OCI-LY7 (cell line): ENCODE data around the gene DEPDC1B. TPM values are rescaled to one million over a fixed set of nuclear protein-coding genes. Genes with fewer than 3 reads are reported as not detected.

Experiments used
- BruUV-seq: library from RNA; stranded (reverse); fragments of 400-500 nt; replicated peaks from 2 replicates; lab custom pipeline; 2021; lab: Mats Ljungman, UMichigan
- CTCF ChIA-PET: fragments of 300-600 bp; sonication (Branson Sonifier 250); formaldehyde crosslinking; loops from one replicate; lab custom pipeline; 2022; ENCODE audit warnings: antibody characterized with exemption; ENCODE audit not compliant: unreplicated experiment; lab: Charles Lee
- POLR2A ChIA-PET: fragments of 300-600 bp; sonication (Branson Sonifier 250); formaldehyde crosslinking; loops from one replicate; lab custom pipeline; 2022; ENCODE audit warnings: antibody characterized with exemption; lab: Charles Lee
- DNase-seq: peaks from one replicate; pipeline ENCODE4 v3.0.0-alpha.2; 2015; ENCODE audit warnings: low spot score
- H2AFZ ChIP-seq: fragments of 200-600 bp; sonication (generic), shearing (Covaris generic); 2 replicates; pipeline ENCODE4 v1.6.1; 2014; ENCODE audit warnings: mild to moderate bottlenecking, antibody characterized with exemption, low read length, moderate library complexity
- H3K27ac ChIP-seq: fragments of 200-600 bp; sonication (generic); 2 replicates; pipeline ENCODE4 v1.5.1; 2014; ENCODE audit warnings: mixed run types, low read depth, mild to moderate bottlenecking, moderate library complexity, low read length, inconsistent platforms; ENCODE audit not compliant: poor library complexity, severe bottlenecking
- H3K36me3 ChIP-seq: fragments of 200-600 bp; sonication (generic); 2 replicates; pipeline ENCODE4 v1.6.1; 2014; ENCODE audit warnings: mild to moderate bottlenecking, antibody characterized with exemption, low read length, moderate library complexity, mixed read lengths; ENCODE audit not compliant: insufficient read depth
- H3K4me1 ChIP-seq: fragments of 200-600 bp; sonication (generic); 2 replicates; pipeline ENCODE4 v1.5.1; 2014; ENCODE audit warnings: mild to moderate bottlenecking, low read length; ENCODE audit not compliant: insufficient read depth, poor library complexity, severe bottlenecking
- H3K4me2 ChIP-seq: fragments of 200-600 bp; sonication (generic); 2 replicates; pipeline ENCODE4 v1.6.1; 2014; ENCODE audit warnings: mild to moderate bottlenecking, low read length
- H3K4me3 ChIP-seq: fragments of 200-600 bp; sonication (generic); 2 replicates; pipeline ENCODE4 v1.5.1; 2014; ENCODE audit warnings: mild to moderate bottlenecking, low read depth, low read length; ENCODE audit not compliant: poor library complexity, severe bottlenecking
- H3K79me2 ChIP-seq: fragments of 200-600 bp; sonication (generic); 2 replicates; pipeline ENCODE4 v1.6.1; 2016; ENCODE audit warnings: low read depth, mild to moderate bottlenecking, low read length, moderate library complexity, mixed read lengths; ENCODE audit not compliant: insufficient read depth
- H3K9me2 ChIP-seq: fragments of 200-600 bp; sonication (generic); 2 replicates; pipeline ENCODE4 v1.6.1; 2016; ENCODE audit warnings: mild to moderate bottlenecking, low read length, mixed read lengths; ENCODE audit not compliant: insufficient read depth
- H3K9me3 ChIP-seq: fragments of 200-600 bp; sonication (generic); 2 replicates; pipeline ENCODE4 v1.6.1; 2014; ENCODE audit warnings: mild to moderate bottlenecking, mixed run types, low read length, mixed read lengths
- H4K20me1 ChIP-seq: fragments of 200-600 bp; sonication (generic); 2 replicates; pipeline ENCODE4 v1.6.1; 2014; ENCODE audit warnings: mild to moderate bottlenecking, antibody characterized with exemption, low read length, moderate library complexity, mixed read lengths; ENCODE audit not compliant: insufficient read depth
- CTCF ChIP-seq: fragments of 200-600 bp; sonication (generic); conservative IDR thresholded peaks from 2 replicates; pipeline ENCODE4 v1.5.1; 2014; ENCODE audit warnings: mild to moderate bottlenecking, antibody characterized with exemption, low read length, moderate library complexity, mixed read lengths
- EZH2phosphoT487 ChIP-seq: fragments of 200-600 bp; sonication (generic); IDR thresholded peaks from 2 replicates; pipeline ENCODE4 v1.6.1; 2018; ENCODE audit warnings: low read depth, borderline replicate concordance, mild to moderate bottlenecking, mixed run types, antibody characterized with exemption, low read length, moderate library complexity, mixed read lengths
- intact Hi-C: fragments of 100-400 bp; cut with micrococcal nuclease; formaldehyde crosslinking; loops from one replicate; pipeline ENCODE4 v1.10.0; 2022; ENCODE audit not compliant: unreplicated experiment
- total RNA-seq, 2 experiments: library from RNA; depleted of rRNA in 1 of 2; stranded (reverse); fragments of >200 nt in 1 of 2; shearing (Covaris generic) in 1 of 2; gene quantifications; 2 replicates each; pipeline ENCODE4 v1.2.3, GENCODE V29; 2014 to 2022

DEPDC1B gene
- total RNA-seq, 2 experiments from 2014 or later: 43.7 to 47.6 TPM

- H3K27ac ChIP-seq: no peak overlapping the region
- DNase-seq: no peak
- POLR2A ChIA-PET: interaction anchor here (0.6 to 1.6 kb wide), 3 partner anchors 9 to 1589 kb away, joined by 3 to 9 read pairs (median 4); no protein-coding TSS in a partner anchor
- no peaks in the 10 kb centered on the region for H3K9me3 ChIP-seq
- H3K79me2 ChIP-seq: peaks cover 36% of the 10 kb centered on the region
- 0 out of 2 replicates have a peak, but pooled peaks cover 6% of the 10 kb centered on the region for H4K20me1 ChIP-seq
- no peak for TF ChIP-seq CTCF
- no peak for TF ChIP-seq EZH2phosphoT487
- no TSS peak for BruUV-seq
- CTCF ChIA-PET: no interaction called here
- H3K4me1 ChIP-seq: no peaks in the 10 kb centered on the region
- no peak overlapping the region for H3K4me2 ChIP-seq
- intact Hi-C loops: loop anchor here (10.0 kb wide), 1 partner anchor 870 kb away; no protein-coding TSS in a partner anchor
- H2AFZ ChIP-seq: no peak overlapping the region
- no peak overlapping the region for H3K4me3 ChIP-seq
- peaks cover 12% of the 10 kb centered on the region for H3K36me3 ChIP-seq
- H3K9me2 ChIP-seq: no peaks in the 10 kb centered on the region
These were observed 25.5 kb downstream of the DEPDC1B start for GRCh38 chr5:60674251-60675069.

GRCh38 chr5:60673334-60673733 lies 26.6 kb downstream of the DEPDC1B start:
- Histone ChIP-seq H3K79me2 (peaks cover 38% of the 10 kb centered on the region), H3K9me2 (no peaks in the 10 kb centered on the region), H3K27ac (no peak overlapping the region), H3K4me3 (no peak overlapping the region), H4K20me1 (0 out of 2 replicates have a peak, but pooled peaks cover 4% of the 10 kb centered on the region), H3K4me1 (no peaks in the 10 kb centered on the region), H3K4me2 (no peak overlapping the region), H2AFZ (no peak overlapping the region), H3K9me3 (no peaks in the 10 kb centered on the region), H3K36me3 (peaks cover 12% of the 10 kb centered on the region)
- TF ChIP-seq EZH2phosphoT487 (no peak), CTCF (no peak)
- no TSS peak for BruUV-seq
- intact Hi-C loops: loop anchor here (10.0 kb wide), 1 partner anchor 869 kb away; no protein-coding TSS in a partner anchor
- CTCF ChIA-PET: no interaction called here
- POLR2A ChIA-PET: interaction anchor here (0.7 to 1.5 kb wide), 2 partner anchors 11 to 833 kb away, joined by 3 to 9 read pairs; no protein-coding TSS in a partner anchor
- no peak for DNase-seq
